H1 (cell line): Measurements from ENCODE around the gene KDF1. TPM values are rescaled to one million over a fixed set of nuclear protein-coding genes. Genes with fewer than 3 reads are reported as not detected.
A peak's percentile ranks its signal among the peaks of the same experiment; 100 is the strongest.

Source experiments
- CTCF ChIA-PET: fragments of 300-600 bp; sonication (Branson Sonifier 250); formaldehyde crosslinking; loops from one replicate; lab custom pipeline; 2021; ENCODE audit not compliant: partially characterized antibody; lab: Charles Lee
- POLR2A ChIA-PET: fragments of 300-600 bp; sonication (Branson Sonifier 250); formaldehyde crosslinking; loops from one replicate; lab custom pipeline; 2021; ENCODE audit warnings: inconsistent platforms; ENCODE audit not compliant: partially characterized antibody; lab: Charles Lee
- DNase-seq, 2 experiments: peaks; one replicate each; pipeline versions ENCODE4 v3.0.0 to v3.0.0-alpha.2; 2010 to 2022; ENCODE audit warnings: low spot score in 2 of 2, low read depth in 1 of 2, mixed read lengths in 1 of 2
- FAIRE-seq: peaks from 2 replicates; lab custom pipeline; 2011; peaks lifted over from hg19 to GRCh38; lab: Jason Lieb, UNC
- H2AFZ ChIP-seq: 2 replicates; pipeline ENCODE4 v1.8.1; 2012; ENCODE audit warnings: low read length, inconsistent platforms
- H2AK5ac ChIP-seq: 2 replicates; pipeline ENCODE4 v1.6.1; 2013; ENCODE audit warnings: low read depth, low read length
- H2BK120ac ChIP-seq: replicated peaks from 2 replicates; pipeline ENCODE3; 2013; ENCODE audit warnings: low read depth, low read length, inconsistent platforms
- H2BK12ac ChIP-seq: 2 replicates; pipeline ENCODE4 v1.6.1; 2013; ENCODE audit warnings: low read depth, low read length
- H2BK15ac ChIP-seq: 2 replicates; pipeline ENCODE4 v1.6.1; 2013; ENCODE audit warnings: low read length
- H2BK20ac ChIP-seq: 2 replicates; pipeline ENCODE4 v1.6.1; 2013; ENCODE audit warnings: low read length
- H2BK5ac ChIP-seq: 2 replicates; pipeline ENCODE4 v1.6.1; 2013; ENCODE audit warnings: low read depth, low read length
- H3K14ac ChIP-seq: 2 replicates; pipeline ENCODE4 v1.6.1; 2013; ENCODE audit warnings: inconsistent platforms; ENCODE audit not compliant: insufficient read length
- H3K18ac ChIP-seq: 2 replicates; pipeline ENCODE4 v1.6.1; 2013; ENCODE audit warnings: low read length; ENCODE audit errors: extremely low read depth
- H3K23ac ChIP-seq: 2 replicates; pipeline ENCODE4 v1.6.1; 2013; ENCODE audit warnings: inconsistent platforms; ENCODE audit not compliant: insufficient read length
- H3K23me2 ChIP-seq: 2 replicates; pipeline ENCODE4 v1.6.1; 2013; ENCODE audit warnings: low read depth, low read length
- H3K27ac ChIP-seq: 2 replicates; pipeline ENCODE4 v1.6.1; 2011; ENCODE audit warnings: low read depth, low read length, inconsistent platforms
- H3K27me3 ChIP-seq, 4 experiments: replicated peaks in 1 of 4; 1 replicate in 1 of 4; 2 replicates in 3 of 4; pipeline versions ENCODE4 v1.6.1 to v1.8.1; 2011 to 2013; ENCODE audit warnings: low read length in 3 of 4, mild to moderate bottlenecking in 3 of 4, inconsistent platforms in 2 of 4, mixed read lengths in 2 of 4, moderate library complexity in 1 of 4; ENCODE audit not compliant: control insufficient read depth in 3 of 4, insufficient read depth in 3 of 4; ENCODE audit errors: extremely low read depth in 1 of 4
- H3K36me3 ChIP-seq, 4 experiments: 2 replicates each; pipeline versions ENCODE4 v1.6.1 to v1.8.1; 2011 to 2013; ENCODE audit warnings: mild to moderate bottlenecking in 4 of 4, low read length in 3 of 4, moderate library complexity in 2 of 4, control low read depth in 1 of 4, inconsistent platforms in 1 of 4; ENCODE audit not compliant: insufficient read depth in 4 of 4, control insufficient read depth in 2 of 4
- H3K4ac ChIP-seq: replicated peaks from 2 replicates; pipeline ENCODE3; 2013; ENCODE audit warnings: low read length, low read depth, mixed read lengths, inconsistent platforms; ENCODE audit not compliant: insufficient read length
- H3K4me1 ChIP-seq, 4 experiments: replicated peaks in 1 of 4; 1 replicate in 1 of 4; 2 replicates in 3 of 4; pipeline versions ENCODE4 v1.6.1 to v1.8.1; 2011 to 2013; ENCODE audit warnings: low read length in 3 of 4, inconsistent platforms in 2 of 4, mixed read lengths in 1 of 4; ENCODE audit not compliant: insufficient read depth in 4 of 4, control insufficient read depth in 3 of 4
- H3K4me2 ChIP-seq, 2 experiments: 2 replicates each; pipeline versions ENCODE4 v1.6.1 to v1.8.1; 2011 to 2013; ENCODE audit warnings: low read depth in 2 of 2, low read length in 2 of 2, control low read depth in 1 of 2, inconsistent platforms in 1 of 2, mild to moderate bottlenecking in 1 of 2; ENCODE audit not compliant: insufficient read depth in 1 of 2
- H3K4me3 ChIP-seq, 4 experiments: fragments of 200-600, 300-600 bp in 1 of 4; sonication (generic), shearing (Covaris generic), sonication (Bioruptor Twin) in 1 of 4; 2 replicates each; pipeline versions ENCODE4 v1.5.1 to v1.8.1; 2011 to 2016; ENCODE audit warnings: low read length in 4 of 4, low read depth in 3 of 4, control low read depth in 2 of 4, inconsistent platforms in 2 of 4, mild to moderate bottlenecking in 2 of 4, mixed read lengths in 1 of 4, moderate library complexity in 1 of 4; ENCODE audit not compliant: insufficient read depth in 2 of 4; ENCODE audit errors: extremely low read depth in 1 of 4
- H3K56ac ChIP-seq: replicated peaks from 2 replicates; pipeline ENCODE3; 2013; ENCODE audit warnings: low read depth, mild to moderate bottlenecking, mixed read lengths, low read length, inconsistent platforms; ENCODE audit not compliant: insufficient read length
- H3K79me1 ChIP-seq: 2 replicates; pipeline ENCODE4 v1.6.1; 2013; ENCODE audit warnings: low read depth, low read length, control low read depth
- H3K79me2 ChIP-seq, 2 experiments: 2 replicates each; pipeline versions ENCODE4 v1.6.1 to v1.8.1; 2012 to 2013; ENCODE audit warnings: low read length in 2 of 2, mild to moderate bottlenecking in 2 of 2, inconsistent platforms in 1 of 2; ENCODE audit not compliant: insufficient read depth in 2 of 2, control insufficient read depth in 1 of 2
- H3K9ac ChIP-seq, 4 experiments: replicated peaks in 1 of 4; 1 replicate in 1 of 4; 2 replicates in 3 of 4; pipeline versions ENCODE4 v1.6.1 to v1.8.1; 2011 to 2013; ENCODE audit warnings: low read depth in 3 of 4, low read length in 3 of 4, control low read depth in 2 of 4, mild to moderate bottlenecking in 2 of 4, moderate library complexity in 2 of 4, inconsistent platforms in 1 of 4; ENCODE audit errors: extremely low read depth in 1 of 4
- H3K9me3 ChIP-seq, 2 experiments: 2 replicates each; pipeline versions ENCODE4 v1.6.1 to v1.8.1; 2012 to 2013; ENCODE audit warnings: mild to moderate bottlenecking in 2 of 2, moderate library complexity in 2 of 2, control low read depth in 1 of 2, inconsistent platforms in 1 of 2, low read depth in 1 of 2, low read length in 1 of 2, mixed read lengths in 1 of 2; ENCODE audit not compliant: insufficient read depth in 2 of 2
- H4K20me1 ChIP-seq, 2 experiments: replicated peaks in 1 of 2; 2 replicates each; pipeline versions ENCODE3 to v1.8.1; 2011 to 2013; ENCODE audit warnings: inconsistent platforms in 2 of 2, low read length in 2 of 2, mild to moderate bottlenecking in 1 of 2; ENCODE audit not compliant: insufficient read depth in 2 of 2, control insufficient read depth in 1 of 2
- H4K5ac ChIP-seq: 2 replicates; pipeline ENCODE4 v1.6.1; 2013; ENCODE audit warnings: low read length, low read depth, mixed read lengths, inconsistent platforms; ENCODE audit not compliant: insufficient read length
- H4K8ac ChIP-seq: 2 replicates; pipeline ENCODE4 v1.8.0; 2013; ENCODE audit warnings: mild to moderate bottlenecking, moderate library complexity, low read length, inconsistent platforms; ENCODE audit not compliant: insufficient read depth; ENCODE audit errors: extremely low read depth
- H4K91ac ChIP-seq: replicated peaks from 2 replicates; pipeline ENCODE3; 2013; ENCODE audit warnings: low read length, mixed read lengths, inconsistent platforms; ENCODE audit not compliant: insufficient read length
- ASH2L ChIP-seq: fragments of 200-600, 300-600 bp; sonication (generic); IDR thresholded peaks from one replicate; pipeline ENCODE4 v1.7.1; 2017; ENCODE audit warnings: low read length
- CBX5 ChIP-seq: fragments of 300-800, 300-1000 bp; sonication (generic); IDR thresholded peaks from 2 replicates; pipeline ENCODE4 v1.7.1; 2016; ENCODE audit warnings: antibody characterized with exemption, low read length, low read depth
- KDM4A ChIP-seq: IDR thresholded peaks from one replicate; pipeline ENCODE4 v1.7.1; 2012; ENCODE audit warnings: low read depth, mild to moderate bottlenecking, moderate library complexity, low read length, inconsistent platforms; ENCODE audit not compliant: severe bottlenecking
- RFX5 ChIP-seq: IDR thresholded peaks from 2 replicates; pipeline ENCODE4 v1.6.1; 2011; ENCODE audit warnings: low read depth, low read length, improper control_type of control experiment, borderline replicate concordance
- SP1 ChIP-seq: IDR thresholded peaks from 2 replicates; pipeline ENCODE4 v1.6.1; 2011; ENCODE audit warnings: low read depth, low read length
- TBP ChIP-seq: IDR thresholded peaks from 2 replicates; pipeline ENCODE4 v1.6.1; 2011; ENCODE audit warnings: low read depth, low read length, improper control_type of control experiment
- TCF12 ChIP-seq: IDR thresholded peaks from 2 replicates; pipeline ENCODE4 v1.6.1; 2011; ENCODE audit warnings: low read depth, mild to moderate bottlenecking, low read length
- TEAD4 ChIP-seq: IDR thresholded peaks from 2 replicates; pipeline ENCODE4 v1.6.1; 2012; ENCODE audit warnings: low read depth, low read length, inconsistent platforms, mixed read lengths
- YY1 ChIP-seq: IDR thresholded peaks from 2 replicates; pipeline ENCODE4 v1.6.1; 2011; ENCODE audit warnings: low read depth, mild to moderate bottlenecking, low read length
- WGBS, 2 experiments: shearing (Covaris generic) in 1 of 2; methylation state at CpG; one replicate each; pipeline versions ENCODE4 v1.1.6 to v1.1.7; 2013 to 2015; ENCODE audit warnings: low lambda C conversion rate in 2 of 2, mixed read lengths in 2 of 2, inconsistent platforms in 1 of 2, low coverage in 1 of 2, missing lambda C conversion rate in 1 of 2; ENCODE audit not compliant: insufficient replicate concordance in 2 of 2, insufficient coverage in 1 of 2, insufficient read length in 1 of 2; ENCODE audit errors: extremely low coverage in 1 of 2, missing lambda C conversion rate in 1 of 2; 5-methylcytosine and 5-hydroxymethylcytosine counted together
- polyA plus RNA-seq, 7 experiments: library from polyadenylated mRNA; depleted of rRNA in 3 of 7; stranded (reverse) in 5 of 7; unstranded in 2 of 7; fragments of >200 nt in 5 of 7; fragments of 200-250 nt in 2 of 7; gene quantifications; 1 replicate in 5 of 7; 2 replicates in 1 of 7; 4 replicates in 1 of 7; pipeline versions ENCODE4 v1.2.1 to v1.2.3, GENCODE V29; 2011 to 2013; ENCODE audit warnings: missing spikeins in 2 of 7, mixed read lengths in 2 of 7
- total RNA-seq: library from RNA; stranded (reverse); fragmentation: NEBNext Ultra II Directional; extraction: Animal tissue kit (Norgen Biotek cat#: 25700); gene quantifications from 2 replicates; pipeline ENCODE4 v1.2.1, GENCODE V29; 2021

Gene KDF1
- total and polyA plus RNA-seq, 2 of the 8 experiments (the other 6 are each of a cell fraction or from before 2014, with no cell fraction given), result 16.9 to 37.5 TPM

DNA sequence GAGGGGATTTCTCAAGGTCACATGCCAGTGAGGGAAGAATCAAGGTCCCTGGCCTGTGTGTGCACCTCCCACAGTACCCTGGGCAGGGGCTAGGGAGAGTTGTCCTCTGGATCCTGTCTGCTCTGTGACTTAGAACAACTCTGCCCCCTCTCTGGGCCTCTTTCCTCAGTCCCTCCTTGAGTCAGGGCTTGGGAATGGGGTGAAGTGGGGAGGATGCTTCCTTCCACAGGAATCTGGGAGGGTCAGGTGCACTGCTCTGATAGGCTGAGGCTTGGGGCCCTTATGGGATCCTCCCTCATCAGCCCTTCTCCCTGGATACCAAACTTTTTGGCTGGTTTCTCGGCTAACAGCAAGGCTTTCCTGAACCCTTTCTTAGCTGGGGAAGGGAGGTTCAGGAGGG is 35.8 kb upstream of the KDF1 start:
- no peak overlapping the region; the same call in 1 of the 2 replicates for H2BK15ac ChIP-seq
- no peak for DNase-seq
- H2AK5ac ChIP-seq, result no peak overlapping the region; the same call in 1 of the 2 replicates
- no peak overlapping the region for H3K4ac ChIP-seq
- TF ChIP-seq ASH2L (no peak), TEAD4 (no peak), TBP (no peak), TCF12 (no peak), YY1 (no peak), RFX5 (no peak), SP1 (no peak), KDM4A (no peak), CBX5 (no peak)
- peaks cover 2 to 47% of the 10 kb centered on the region in 2 experiments; a peak in 3 of 4 replicates for H3K79me2 ChIP-seq
- no peak overlapping the region for H2AFZ ChIP-seq
- H3K23ac ChIP-seq, result no peak overlapping the region
- peak overlapping the region in 2 of 4 experiments; percentile 5 to 97; a peak in 3 of 8 replicates for H3K4me3 ChIP-seq
- peaks cover 29 to 52% (median 33%) of the 10 kb centered on the region in 4 experiments for H3K4me1 ChIP-seq
- no peaks in the 10 kb centered on the region; a peak in 2 of 7 replicates for H3K27me3 ChIP-seq
- H3K56ac ChIP-seq, result no peak overlapping the region
- H4K5ac ChIP-seq, result no peak overlapping the region
- no peak overlapping the region for H3K18ac ChIP-seq
- H2BK5ac ChIP-seq, result peak overlapping the region; percentile 83
- peaks cover 12 to 18% of the 10 kb centered on the region in 2 experiments for H4K20me1 ChIP-seq
- peak overlapping the region; percentile 91 to 96 for H3K4me2 ChIP-seq
- H3K36me3 ChIP-seq, result peaks cover 0 to 20% (median 0%) of the 10 kb centered on the region in 4 experiments; a peak in 3 of 8 replicates
- peaks cover 15% of the 10 kb centered on the region for H3K23me2 ChIP-seq
- H2BK12ac ChIP-seq, result no peak overlapping the region
- no peak overlapping the region for H2BK120ac ChIP-seq
- no peak overlapping the region for H3K14ac ChIP-seq
- H3K9me3 ChIP-seq, result no peaks in the 10 kb centered on the region
- no peak overlapping the region for H4K91ac ChIP-seq
- H3K27ac ChIP-seq, result no peak overlapping the region; the same call in 1 of the 2 replicates
- WGBS, 2 experiments, result 100% methylated on average over 1 of the region's 1 CpG; no CpG with 5 or more reads in 1 of the 2 experiments
- CTCF ChIA-PET, result interaction anchor here (0.7 to 12.2 kb wide), 19 partner anchors 14 to 288 kb away, joined by 3 to 143 read pairs (median 6); partner anchors contain the start of genes SLC9A1 and TENT5B
- POLR2A ChIA-PET, result interaction anchor here (1.3 to 58.9 kb wide), 8 partner anchors 5 to 104 kb away, joined by 4 to 1829 read pairs (median 32); partner anchors contain the start of genes KDF1, TENT5B and TRNP1
- no peak overlapping the region for H3K9ac ChIP-seq
- peaks cover 13% of the 10 kb centered on the region; the same call in 1 of the 2 replicates for H3K79me1 ChIP-seq
- no peak overlapping the region for H2BK20ac ChIP-seq
- FAIRE-seq, result no peak
- no peak overlapping the region for H4K8ac ChIP-seq
